Upper lobe of left lung (tissue), 6 donors: Measurements from ENCODE around the gene SCFD2. TPM values are rescaled to one million over a fixed set of nuclear protein-coding genes. Genes with fewer than 3 reads are reported as not detected.

Experiments used
- ATAC-seq, 2 donors: fragments of 200-7000 bp; cut with Tn5 transposase; one replicate each; pipeline ENCODE4 v1.9.1; 2022; ENCODE audit warnings: mild to moderate bottlenecking in 2 of 2, moderate library complexity in 2 of 2; ENCODE audit not compliant: low FRiP score in 2 of 2
- DNase-seq, 2 donors: peaks; one replicate each; pipeline ENCODE4 v3.0.0-alpha.2; 2019 to 2020
- H3K27ac ChIP-seq, 4 donors: fragments of 200-600 bp; sonication (generic); one replicate each; pipeline ENCODE4 v1.5.1; 2016 to 2019
- H3K27me3 ChIP-seq, 4 donors: fragments of 200-600 bp; sonication (generic); one replicate each; pipeline ENCODE4 v1.5.1; 2017 to 2019
- H3K36me3 ChIP-seq, 4 donors: fragments of 200-600 bp; sonication (generic); one replicate each; pipeline ENCODE4 v1.5.1; 2016 to 2019
- H3K4me1 ChIP-seq, 4 donors: fragments of 200-600 bp; sonication (generic); one replicate each; pipeline ENCODE4 v1.5.1; 2018 to 2019
- H3K4me3 ChIP-seq, 4 donors: fragments of 200-600 bp; sonication (generic); one replicate each; pipeline ENCODE4 v1.5.1; 2017 to 2019; ENCODE audit warnings: mild to moderate bottlenecking in 2 of 4, moderate library complexity in 1 of 4
- H3K9me3 ChIP-seq, 4 donors: fragments of 200-600 bp; sonication (generic); one replicate each; pipeline ENCODE4 v1.5.1; 2018 to 2019
- CTCF ChIP-seq, 6 experiments: fragments of 450-650 bp in 4 of 6; fragments of 200-600 bp in 2 of 6; sonication (generic) in 2 of 6; IDR thresholded peaks; one replicate each; pipeline ENCODE4 v1.5.1; 2016 to 2019; ENCODE audit warnings: antibody characterized with exemption in 6 of 6
- EP300 ChIP-seq, 4 donors: sonication (generic); formaldehyde crosslinking; IDR thresholded peaks; one replicate each; pipeline ENCODE4 v1.5.1; 2017; ENCODE audit warnings: antibody characterized with exemption in 4 of 4, control low read depth in 2 of 4
- POLR2A ChIP-seq, 4 donors: fragments of 450-650 bp; IDR thresholded peaks; one replicate each; pipeline ENCODE4 v1.5.1; 2016 to 2017; ENCODE audit warnings: antibody characterized with exemption in 4 of 4, mild to moderate bottlenecking in 2 of 4
- POLR2AphosphoS5 ChIP-seq, 2 donors: sonication (generic); formaldehyde crosslinking; IDR thresholded peaks; one replicate each; pipeline ENCODE4 v1.5.1; 2017; ENCODE audit warnings: antibody characterized with exemption in 2 of 2
- WGBS, 2 donors: methylation state at CpG; one replicate each; pipeline ENCODE4 v1.1.5; 2017 to 2018; 5-methylcytosine and 5-hydroxymethylcytosine counted together
- total RNA-seq, 6 donors: library from RNA; depleted of rRNA in 4 of 6; stranded (reverse); fragments of >200 nt in 4 of 6; gene quantifications; one replicate each; pipeline versions ENCODE4 v1.1.0 to v1.2.1, GENCODE V29; 2016 to 2021
- donor health status: DM: no; HTN: no; CAD: no; lungs with moderate emphysema.
- donor health status: DM: no; HTN: yes; CAD: no; lungs with severe emphysema.

Gene SCFD2
- total RNA-seq, 6 donors from 2014 or later, result 15.2 to 33.5 (median 20.0) TPM

GRCh38 chr4:52850406-52851124 is 515.3 kb downstream of the SCFD2 start:
- TF ChIP-seq POLR2AphosphoS5 (IDR thresholded peaks at IDR 0.05), result no peak
- ATAC-seq (no peak), DNase-seq (no peak)
- H3K27ac ChIP-seq, result no peak overlapping the region
- H3K4me1 ChIP-seq, result peaks cover 0 to 6% (median 0%) of the 10 kb centered on the region in 4 donors
- no peaks in the 10 kb centered on the region for H3K36me3 ChIP-seq
- H3K27me3 ChIP-seq, result no peaks in the 10 kb centered on the region
- no peak overlapping the region for H3K4me3 ChIP-seq
- H3K9me3 ChIP-seq, result no peaks in the 10 kb centered on the region
- 97 to 100% methylated on average over 3 of the region's 3 CpGs for WGBS, 2 donors

- Histone ChIP-seq H3K4me3 (no peak overlapping the region), H3K27ac (no peak overlapping the region), H3K9me3 (no peaks in the 10 kb centered on the region), H3K36me3 (no peaks in the 10 kb centered on the region), H3K27me3 (no peaks in the 10 kb centered on the region), H3K4me1 (peaks cover 0 to 6% (median 0%) of the 10 kb centered on the region in 4 donors)
- DNase-seq (no peak), ATAC-seq (no peak)
- no peak for TF ChIP-seq EP300 (IDR thresholded peaks at IDR 0.05)
- no peak for TF ChIP-seq POLR2A (IDR thresholded peaks at IDR 0.05)
- TF ChIP-seq POLR2AphosphoS5 (IDR thresholded peaks at IDR 0.05), result no peak
- no peak for TF ChIP-seq CTCF (IDR thresholded peaks at IDR 0.05)
- 60 to 73% methylated on average over 6 of the region's 6 CpGs for WGBS, 2 donors
Observed at GRCh38 chr4:52848254-52848653, 517.6 kb downstream of the SCFD2 start.

DNA sequence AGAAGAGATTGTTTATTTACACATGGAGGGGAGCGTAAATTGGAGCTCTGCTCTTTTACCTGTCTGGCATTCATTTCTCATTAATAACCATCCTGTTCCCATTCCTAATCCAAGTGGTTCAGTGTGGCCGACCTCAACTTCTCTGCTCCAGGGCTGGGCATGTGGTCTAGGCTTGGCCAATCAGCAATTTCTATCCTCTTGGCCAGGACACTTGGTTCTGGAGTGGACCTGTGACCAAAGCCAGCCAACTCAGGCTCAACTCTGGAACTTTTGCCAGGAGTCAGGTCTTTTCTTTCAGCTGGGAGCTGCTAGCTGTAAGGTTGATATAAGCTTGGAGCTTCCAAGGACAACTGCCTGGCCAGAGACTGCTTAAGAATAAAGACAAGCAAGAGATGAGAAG is 519.4 kb downstream of the SCFD2 start:
- Histone ChIP-seq H3K27ac (no peak overlapping the region), H3K36me3 (no peaks in the 10 kb centered on the region), H3K4me1 (peaks cover 0 to 8% (median 0%) of the 10 kb centered on the region in 4 donors), H3K27me3 (no peaks in the 10 kb centered on the region), H3K4me3 (no peak overlapping the region), H3K9me3 (no peaks in the 10 kb centered on the region)
- DNase-seq (no peak), ATAC-seq (no peak)
- TF ChIP-seq CTCF (IDR thresholded peaks at IDR 0.05) (no peak), EP300 (IDR thresholded peaks at IDR 0.05) (no peak), POLR2A (IDR thresholded peaks at IDR 0.05) (no peak), POLR2AphosphoS5 (IDR thresholded peaks at IDR 0.05) (no peak)
- 73 to 78% methylated on average over 2 of the region's 2 CpGs for WGBS, 2 donors

GRCh38 chr4:52844596-52844995 is 521.3 kb downstream of the SCFD2 start:
- ATAC-seq, result no peak
- Histone ChIP-seq H3K36me3 (no peaks in the 10 kb centered on the region), H3K4me3 (no peak overlapping the region), H3K4me1 (peaks cover 0 to 12% (median 0%) of the 10 kb centered on the region in 4 donors), H3K9me3 (no peaks in the 10 kb centered on the region), H3K27ac (no peak overlapping the region), H3K27me3 (no peaks in the 10 kb centered on the region)
- no peak for TF ChIP-seq CTCF (IDR thresholded peaks at IDR 0.05)
- no peak for TF ChIP-seq POLR2A (IDR thresholded peaks at IDR 0.05)
- no peak for TF ChIP-seq EP300 (IDR thresholded peaks at IDR 0.05)
- no peak for TF ChIP-seq POLR2AphosphoS5 (IDR thresholded peaks at IDR 0.05)
- no peak for DNase-seq
- WGBS, 2 donors, result 92 to 94% methylated on average over 2 of the region's 2 CpGs

DNA sequence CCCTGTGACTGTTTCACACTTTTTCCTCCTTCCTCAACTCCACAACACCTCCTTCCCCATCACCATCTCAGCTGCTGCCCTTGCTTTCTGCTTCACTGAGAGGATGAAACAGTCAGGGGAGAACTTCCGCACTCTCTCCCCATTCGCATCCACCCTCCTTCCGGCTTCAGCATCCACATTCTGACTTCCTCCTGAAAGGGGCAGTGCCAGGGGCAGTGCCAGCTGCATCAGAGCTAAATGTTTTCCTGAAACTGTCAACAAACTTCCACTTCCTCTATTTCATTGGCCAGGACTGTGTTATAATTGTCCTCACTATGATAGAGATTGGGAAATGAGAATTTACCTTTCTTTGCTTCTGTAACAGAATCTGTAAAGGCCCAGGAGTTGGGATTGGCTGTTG is 521.9 kb downstream of the SCFD2 start:
- H3K9me3 ChIP-seq, result no peaks in the 10 kb centered on the region
- H3K4me1 ChIP-seq, result peaks cover 0 to 12% (median 0%) of the 10 kb centered on the region in 4 donors
- 43 to 59% methylated on average over 3 of the region's 3 CpGs for WGBS, 2 donors
- no peak overlapping the region for H3K27ac ChIP-seq
- H3K36me3 ChIP-seq, result no peaks in the 10 kb centered on the region
- H3K27me3 ChIP-seq, result no peaks in the 10 kb centered on the region
- H3K4me3 ChIP-seq, result no peak overlapping the region
- ATAC-seq (peak in 1 of 2 donors; percentile 81), DNase-seq (no peak)
- TF ChIP-seq CTCF (IDR thresholded peaks at IDR 0.05) (no peak), POLR2AphosphoS5 (IDR thresholded peaks at IDR 0.05) (no peak), POLR2A (IDR thresholded peaks at IDR 0.05) (no peak), EP300 (IDR thresholded peaks at IDR 0.05) (no peak)
